HG03108 (cell line): Measurements from ENCODE around the gene SLC23A2.
A peak's percentile ranks its signal among the peaks of the same experiment; 100 is the strongest.
"Not testable (repeated sequence)": the region's sequence is repeated elsewhere in the genome, so short reads cannot be mapped to it uniquely, and the experiment has no call there.

Source experiments
- ATAC-seq: cut with Tn5 transposase; IDR thresholded peaks from one replicate; pipeline ENCODE4 v1.9.1; 2021; ENCODE audit warnings: moderate library complexity; ENCODE audit not compliant: unreplicated experiment

The SLC23A2 gene

DNA sequence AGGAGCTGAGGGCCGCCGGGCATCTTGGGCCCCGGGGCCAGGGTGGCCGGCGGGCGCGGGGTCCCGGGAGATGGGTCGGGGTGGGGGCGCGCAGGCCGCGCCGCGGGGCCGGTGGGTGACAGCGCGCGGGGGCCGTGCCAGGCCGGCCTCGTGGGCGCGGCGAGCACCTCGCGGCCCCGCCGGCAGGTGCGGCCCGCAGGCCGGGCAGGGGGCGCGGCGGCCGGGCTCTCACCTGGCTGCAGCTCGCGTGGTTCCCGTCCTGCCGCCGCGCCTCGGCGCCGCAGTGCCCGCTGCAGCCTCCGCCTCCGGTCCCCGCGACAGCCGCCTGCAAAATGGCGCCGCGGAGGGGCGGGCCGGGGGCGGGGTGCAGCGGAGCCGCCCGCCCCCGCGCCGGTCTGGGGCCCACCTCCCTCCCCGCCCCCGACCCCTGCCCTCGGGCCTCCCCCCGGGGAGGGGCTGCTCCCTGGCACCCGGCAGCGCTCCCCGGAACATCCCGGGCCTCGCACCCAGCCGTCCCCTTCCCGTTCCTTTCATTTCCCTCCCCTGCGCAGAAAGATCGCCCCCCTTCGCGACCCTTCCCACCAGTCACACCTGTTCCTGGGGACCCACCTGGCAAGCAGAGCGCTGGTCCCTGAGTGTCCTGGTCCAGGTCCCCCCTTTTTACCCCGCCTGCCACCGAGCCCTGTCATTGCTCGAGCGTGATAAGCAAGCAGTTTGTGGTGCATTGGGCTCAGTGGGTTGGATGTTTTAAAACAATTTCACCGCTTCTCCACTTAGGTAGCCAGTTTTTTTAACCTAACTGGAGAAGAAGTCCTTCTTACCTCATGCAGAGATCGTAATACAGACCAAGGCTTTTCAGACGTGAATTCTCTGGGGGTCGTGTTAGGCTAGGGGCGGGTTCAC is at the start of gene SLC23A2:
Gene SLC23A2 (minus strand): TSS at position 337 of the 903 bp plus-strand sequence. CDS start 68,948 bp downstream, outside the sequence.
- ATAC-seq: peak; percentile 48

DNA sequence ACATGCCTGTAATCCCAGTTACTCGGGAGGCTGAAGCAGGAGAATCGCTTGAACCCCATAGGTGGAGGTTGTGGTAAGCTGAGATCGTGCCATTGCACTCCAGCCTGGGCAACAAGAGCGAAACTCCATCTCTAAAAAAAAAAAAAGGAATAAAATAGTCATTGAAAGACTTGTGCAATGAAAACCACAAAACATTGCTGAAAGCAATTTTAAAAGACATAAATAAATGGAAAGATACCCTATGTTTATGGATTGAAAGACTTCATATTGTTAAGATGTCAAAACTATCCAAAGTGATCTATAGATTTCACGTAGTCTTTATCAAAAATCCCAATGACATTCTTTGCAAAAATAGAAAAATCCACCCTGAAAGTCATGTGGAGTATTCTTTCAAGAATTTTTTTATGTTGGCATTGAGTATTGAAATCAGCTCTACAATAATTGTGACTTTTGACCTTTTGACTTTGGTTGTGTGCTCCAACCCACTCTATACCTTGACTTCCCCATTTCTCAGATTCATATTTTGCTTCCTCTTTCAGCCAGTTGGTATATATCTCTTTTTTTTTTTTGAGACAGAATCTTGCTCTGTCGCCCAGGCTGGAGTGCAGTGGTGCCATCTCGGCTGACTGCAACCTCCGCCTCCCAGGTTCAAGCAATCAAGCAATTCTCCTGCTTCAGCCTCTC is 45.5 kb upstream of the SLC23A2 start:
- no peak for ATAC-seq

DNA sequence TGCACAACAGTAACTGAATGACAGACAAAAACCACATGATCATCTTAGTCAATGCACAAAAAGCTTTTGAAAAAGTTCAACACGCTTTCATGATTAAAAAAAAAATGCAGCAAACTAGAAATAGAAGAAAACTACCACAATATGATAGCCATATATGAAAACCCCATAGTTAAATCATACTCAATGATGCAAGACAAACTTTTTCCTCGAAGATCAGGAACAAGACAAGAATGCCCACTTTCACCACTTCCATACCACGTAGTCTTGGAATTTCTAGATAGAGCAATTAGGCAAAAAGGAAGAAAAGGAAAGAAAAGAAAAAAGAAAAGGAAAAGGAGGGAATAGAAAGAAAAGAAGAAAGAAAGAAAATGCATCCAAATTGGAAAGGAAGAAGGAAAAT is 44.6 kb upstream of the SLC23A2 start:
- no peak for ATAC-seq

DNA sequence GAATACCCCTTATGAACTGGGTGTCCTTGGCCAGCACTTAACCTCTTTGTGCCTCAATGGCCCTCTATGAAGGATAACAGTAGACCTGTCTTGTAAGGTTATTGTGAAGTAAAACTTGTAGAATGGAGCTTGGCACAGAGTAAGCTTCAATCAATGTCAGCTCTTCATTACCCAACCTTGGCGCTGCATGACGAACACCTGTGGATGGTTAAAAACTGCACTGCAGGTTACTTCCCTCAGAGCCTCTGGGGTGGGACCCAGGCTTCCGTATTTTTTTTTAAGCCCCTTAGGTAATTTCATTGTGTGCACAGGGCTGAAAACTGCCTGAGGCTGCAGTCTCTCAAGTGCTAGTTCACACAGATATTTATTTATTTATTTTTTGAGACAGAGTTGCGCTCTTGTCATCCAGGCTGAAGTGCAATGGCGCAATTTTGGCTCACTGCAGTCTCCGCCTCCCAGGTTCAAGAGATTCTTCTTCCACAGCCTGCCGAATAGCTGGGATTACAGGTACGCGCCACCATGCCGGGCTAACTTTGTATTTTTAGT is 42.8 kb upstream of the SLC23A2 start:
- ATAC-seq: no peak

DNA sequence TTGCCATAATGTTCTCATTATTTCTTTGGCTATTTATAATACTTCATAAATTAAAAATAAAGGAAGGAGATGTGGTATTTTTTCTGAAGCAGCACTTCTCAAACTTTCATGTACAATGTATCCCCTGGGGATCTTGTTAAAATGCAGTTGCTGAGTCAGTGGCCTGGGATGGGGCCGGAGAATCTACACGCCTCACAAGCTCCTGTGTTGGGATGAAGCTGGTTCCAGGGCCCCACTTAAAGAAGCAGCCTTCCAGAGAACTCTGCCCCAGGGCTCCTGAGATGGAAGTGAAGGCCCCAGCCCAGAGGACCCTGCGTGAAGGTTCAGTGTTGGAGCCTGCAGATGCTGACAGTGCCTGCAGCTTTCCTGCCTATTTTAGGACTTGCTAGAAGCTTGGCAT is 40.1 kb upstream of the SLC23A2 start:
- ATAC-seq: no peak

DNA sequence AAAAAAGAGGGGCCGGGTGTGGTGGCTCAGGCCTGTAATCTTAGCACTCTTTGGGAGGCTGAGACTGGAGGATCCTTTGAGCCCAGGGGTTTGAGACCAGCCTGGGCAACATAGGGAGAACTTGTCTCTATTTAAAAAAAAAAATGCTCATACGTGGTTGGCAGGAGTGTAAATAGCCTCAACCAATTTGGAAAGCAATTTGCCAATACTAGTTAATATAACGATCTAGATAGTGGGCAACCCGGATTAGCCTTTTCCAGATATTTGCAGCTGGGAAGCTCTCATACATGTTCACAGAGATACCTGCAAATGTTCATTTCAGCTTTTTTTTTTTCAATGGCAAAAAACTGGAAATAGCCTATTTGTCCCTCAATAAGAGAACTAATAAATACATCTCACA is 39.0 kb upstream of the SLC23A2 start:
- no peak for ATAC-seq

DNA sequence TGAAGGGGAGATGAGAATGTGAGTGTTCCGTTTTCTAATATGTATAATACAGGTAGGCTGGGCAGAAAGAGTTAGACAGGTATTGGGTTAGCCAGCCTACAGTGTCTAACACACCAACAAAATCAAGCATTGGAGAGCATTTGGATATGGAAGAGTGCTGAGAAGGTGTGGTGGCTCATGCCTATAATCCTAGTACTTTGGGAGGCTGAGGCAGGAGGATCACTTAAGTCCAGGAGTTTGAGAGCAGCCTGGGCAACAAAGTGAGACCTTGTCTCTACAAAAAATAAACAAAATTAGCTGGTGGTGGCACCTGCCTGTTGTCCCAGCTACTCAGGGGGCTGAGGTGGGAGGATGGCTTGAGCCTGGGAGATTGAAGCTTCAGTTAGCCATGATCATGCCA is 38.6 kb upstream of the SLC23A2 start:
- ATAC-seq: no peak

DNA sequence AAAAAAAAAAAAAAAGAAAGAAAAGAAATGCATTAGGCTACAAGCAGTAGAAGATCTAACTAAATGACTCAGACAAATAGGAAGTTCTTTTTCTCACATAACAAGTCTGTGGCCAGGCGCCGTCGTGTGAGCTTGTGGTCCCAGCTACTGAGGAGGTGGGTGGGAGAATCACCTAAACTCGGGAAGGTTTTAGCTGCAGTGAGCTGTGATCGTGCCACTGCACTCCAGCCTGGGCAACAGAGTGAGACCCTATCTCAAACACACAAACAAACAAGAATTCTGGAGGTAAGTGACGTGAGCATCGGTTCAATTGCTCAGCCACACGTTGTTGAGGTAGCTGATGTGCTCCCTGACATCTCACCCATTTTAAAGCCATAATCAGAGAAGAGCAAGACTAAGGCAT is 37.9 kb upstream of the SLC23A2 start:
- no peak for ATAC-seq

DNA sequence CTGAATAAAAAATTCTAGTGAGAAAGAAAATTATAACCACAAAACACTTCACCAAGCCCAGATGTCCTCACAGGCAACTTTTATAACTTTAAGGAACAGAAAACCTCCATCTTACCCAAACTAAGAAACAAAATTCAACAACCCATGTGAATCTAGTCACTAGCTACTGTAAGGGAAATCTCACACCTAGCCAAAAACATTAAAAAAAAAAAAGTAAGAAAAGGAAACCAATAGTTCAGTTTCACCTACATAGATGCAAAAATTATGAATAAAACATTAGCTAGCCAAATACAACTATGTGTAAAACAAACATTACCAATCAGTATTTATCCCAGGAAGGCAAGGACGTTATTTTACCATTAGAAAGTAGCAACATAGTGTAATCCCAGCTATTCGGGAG is 35.5 kb upstream of the SLC23A2 start:
- no peak for ATAC-seq

DNA sequence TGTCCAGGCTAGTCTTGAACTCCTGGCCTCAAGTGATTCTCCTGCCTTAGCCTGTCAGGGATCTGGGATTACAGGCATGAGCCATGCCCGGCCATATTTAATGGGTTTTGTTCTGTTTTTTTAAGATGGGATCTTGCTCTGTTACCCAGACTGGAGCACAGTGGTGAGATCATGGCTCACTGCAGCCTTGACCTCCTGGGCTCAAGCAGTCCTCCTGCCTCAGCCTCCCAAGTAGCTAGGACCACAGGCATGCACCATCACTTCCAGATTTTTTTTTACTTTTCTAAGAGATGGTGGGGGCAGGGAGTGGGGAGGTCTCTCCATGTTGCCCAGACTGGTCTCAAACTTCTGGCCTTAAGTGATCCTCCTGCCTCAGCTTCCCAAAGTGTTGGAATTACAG is 34.2 kb upstream of the SLC23A2 start:
- ATAC-seq: not testable (repeated sequence)

DNA sequence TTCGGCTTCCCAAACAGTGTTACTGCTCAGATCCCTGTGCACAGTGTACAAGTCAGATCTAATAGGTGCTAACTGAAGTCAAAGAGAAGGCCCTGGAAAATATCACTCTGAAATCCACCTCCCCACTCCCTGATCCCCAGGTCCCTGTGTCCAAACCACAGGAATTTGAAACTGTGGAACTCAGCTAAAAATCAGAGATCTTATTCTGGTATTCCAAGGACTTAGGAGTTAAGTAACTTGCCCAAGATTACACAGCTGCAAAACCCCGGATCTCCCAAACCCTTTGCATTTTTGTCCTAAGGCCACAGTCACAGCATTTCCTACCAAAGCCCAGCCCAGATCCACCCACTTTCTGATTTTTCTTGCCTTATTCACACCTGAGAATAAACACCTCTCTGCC is 32.3 kb upstream of the SLC23A2 start:
- ATAC-seq: no peak

DNA sequence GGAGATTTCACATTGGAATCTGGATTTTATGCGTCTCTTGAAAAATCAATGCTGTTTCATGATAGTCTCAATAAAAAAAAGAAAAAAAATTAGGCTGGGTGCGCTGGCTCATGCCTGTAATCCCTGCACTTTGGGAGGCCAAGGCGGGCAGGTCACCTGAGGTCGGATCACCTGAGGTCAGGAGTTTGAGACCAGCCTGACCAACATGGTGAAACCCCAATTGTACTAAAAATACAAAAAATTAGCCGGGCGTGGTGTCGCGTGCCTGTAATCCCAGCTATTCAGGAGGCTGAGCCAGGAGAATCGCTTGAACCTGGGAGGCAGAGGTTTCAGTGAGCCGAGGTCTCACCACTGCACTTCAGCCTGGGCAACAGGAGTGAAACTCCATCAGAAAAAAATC is 30.4 kb upstream of the SLC23A2 start:
- not testable (repeated sequence) for ATAC-seq

DNA sequence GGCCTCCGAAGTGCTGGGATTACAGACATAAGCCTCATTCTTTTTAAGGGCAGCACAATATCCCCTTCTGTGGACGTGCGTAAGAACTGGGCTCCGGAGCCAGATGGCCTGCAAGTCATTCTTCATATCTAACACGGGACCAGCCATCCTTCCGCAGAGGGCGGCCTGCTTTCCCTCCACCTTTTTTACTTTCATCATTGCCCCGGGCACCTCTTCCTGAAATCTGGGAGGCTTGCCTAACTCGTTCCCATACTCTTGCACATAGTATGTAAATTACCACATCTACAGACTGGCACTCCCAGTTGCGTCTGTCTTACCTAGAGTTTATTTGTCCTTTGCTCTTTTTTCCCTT is 29.9 kb upstream of the SLC23A2 start:
- no peak for ATAC-seq

DNA sequence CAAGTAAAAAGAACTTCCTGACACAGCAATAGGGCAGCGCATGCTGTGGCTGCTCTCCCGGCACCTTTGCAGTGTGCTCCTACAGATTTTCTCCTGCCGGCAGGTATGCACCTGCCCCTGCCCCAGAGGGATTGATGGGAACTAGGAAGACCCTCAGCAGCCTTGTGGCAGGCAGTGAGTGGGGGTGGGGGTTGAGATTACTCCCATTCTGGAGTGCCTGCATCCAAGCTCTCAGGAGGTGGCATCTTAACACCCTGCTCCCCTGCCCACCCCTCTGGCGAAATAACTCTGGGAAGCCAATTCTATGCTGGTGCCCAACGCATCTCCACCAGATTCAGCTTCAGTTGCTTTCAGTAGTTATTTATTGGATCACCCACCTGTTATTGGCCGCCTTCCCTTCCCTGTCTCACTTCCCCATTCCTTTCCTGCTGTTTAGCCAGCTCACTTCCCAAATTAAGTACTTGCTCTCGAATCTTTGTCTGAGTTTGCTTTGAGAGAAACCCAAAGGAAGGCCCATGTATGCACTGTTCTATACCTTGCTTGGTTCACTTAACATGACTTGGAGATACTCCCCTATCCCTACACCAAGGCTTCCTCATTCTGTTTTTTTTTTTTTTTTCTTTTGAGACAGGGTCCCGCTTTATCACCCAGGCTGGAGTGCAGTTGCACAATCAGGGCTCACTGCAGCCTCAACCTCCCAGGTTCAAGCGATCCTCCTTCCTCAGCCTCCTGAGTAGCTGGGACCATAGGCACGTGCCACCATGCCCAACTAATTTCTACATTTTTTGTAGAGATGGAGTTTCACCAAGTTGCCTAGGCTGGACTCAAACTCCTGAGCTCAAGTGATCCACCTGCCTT is 29.3 kb upstream of the SLC23A2 start:
- ATAC-seq: no peak

DNA sequence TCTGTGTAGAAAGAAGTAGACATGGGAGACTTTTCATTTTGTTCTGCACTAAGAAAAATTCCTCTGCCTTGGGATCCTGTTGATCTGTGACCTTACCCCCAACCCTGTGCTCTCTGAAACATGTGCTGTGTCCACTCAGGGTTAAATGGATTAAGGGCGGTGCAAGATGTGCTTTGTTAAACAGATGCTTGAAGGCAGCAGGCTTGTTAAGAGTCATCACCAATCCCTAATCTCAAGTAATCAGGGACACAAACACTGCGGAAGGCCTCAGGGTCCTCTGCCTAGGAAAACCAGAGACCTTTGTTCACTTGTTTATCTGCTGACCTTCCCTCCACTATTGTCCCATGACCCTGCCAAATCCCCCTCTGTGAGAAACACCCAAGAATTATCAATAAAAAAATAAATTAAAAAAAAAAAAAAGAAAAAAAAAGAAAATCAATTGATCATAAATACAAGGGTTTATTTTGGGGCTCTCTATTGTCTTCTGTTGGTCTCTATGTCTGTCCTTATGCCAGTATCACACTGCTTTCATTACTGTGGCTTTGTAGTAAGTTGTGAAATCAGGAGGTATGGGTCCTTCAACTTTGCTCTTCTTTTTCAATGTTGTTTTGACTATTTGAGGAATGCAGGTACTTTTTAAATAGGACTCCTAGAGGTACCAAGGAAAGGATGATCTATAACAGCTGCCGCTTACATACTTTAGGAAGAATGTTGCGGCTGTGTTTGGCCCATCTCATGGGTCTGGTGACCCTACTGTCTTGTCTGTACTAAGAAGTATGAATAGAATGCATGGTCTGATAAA is 27.1 kb upstream of the SLC23A2 start:
- not testable (repeated sequence) for ATAC-seq

DNA sequence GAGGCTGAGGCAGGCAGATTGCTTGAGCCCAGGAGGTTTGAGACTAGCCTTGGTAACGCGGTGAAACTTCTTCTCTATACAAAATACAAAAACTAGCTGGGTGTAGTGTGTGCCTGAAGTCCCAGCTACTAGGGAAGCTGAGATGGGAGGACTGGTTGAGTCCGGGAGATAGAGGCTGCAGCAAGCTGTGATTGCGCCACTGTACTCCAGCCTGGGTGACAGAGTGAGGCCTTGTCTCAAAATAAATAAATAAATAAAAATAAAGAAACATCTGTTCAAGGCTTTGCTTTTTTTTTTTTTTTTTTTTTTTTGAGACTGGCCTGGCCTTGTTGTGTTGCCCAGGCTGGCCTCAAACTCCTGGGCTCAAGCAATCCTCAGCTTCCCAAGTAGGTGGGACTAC is 23.7 kb upstream of the SLC23A2 start:
- ATAC-seq: no peak

DNA sequence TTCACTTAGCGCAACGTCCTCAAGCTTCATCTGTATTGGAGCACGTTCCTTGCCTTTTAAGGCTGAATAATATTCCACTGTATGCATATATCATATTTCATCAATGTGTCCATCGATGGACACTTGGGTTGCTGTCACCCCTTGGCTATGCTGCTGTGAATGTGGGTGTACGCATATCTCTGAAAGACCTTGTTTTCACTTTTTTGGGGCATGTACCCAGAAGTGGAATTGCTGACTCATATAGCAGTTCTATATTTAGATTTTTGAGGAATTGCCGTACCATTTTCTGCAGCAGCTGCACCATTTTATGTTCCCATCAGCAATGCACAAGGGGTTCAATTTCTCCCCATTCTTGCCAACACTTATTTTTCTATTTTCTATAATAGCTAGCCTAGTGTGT is 22.8 kb upstream of the SLC23A2 start:
- no peak for ATAC-seq

DNA sequence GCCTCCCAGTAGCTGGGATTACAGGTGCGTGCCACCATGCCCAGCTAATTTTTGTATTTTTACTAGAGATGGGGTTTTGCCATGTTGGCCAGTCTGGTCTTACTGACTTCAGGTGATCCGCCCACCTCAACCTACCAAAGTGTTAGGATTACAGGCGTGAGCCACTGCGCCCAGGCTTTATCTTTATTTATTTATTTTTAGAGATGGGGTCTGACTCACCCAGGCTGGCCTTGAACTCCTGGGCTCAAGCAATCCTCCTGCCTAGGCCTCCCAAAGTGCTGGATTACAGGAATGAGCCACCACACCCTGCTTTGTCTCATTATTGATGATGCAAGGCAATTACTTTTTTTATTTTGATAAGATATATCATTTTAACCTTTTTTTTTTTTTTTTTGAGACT is 21.9 kb upstream of the SLC23A2 start:
- not testable (repeated sequence) for ATAC-seq

DNA sequence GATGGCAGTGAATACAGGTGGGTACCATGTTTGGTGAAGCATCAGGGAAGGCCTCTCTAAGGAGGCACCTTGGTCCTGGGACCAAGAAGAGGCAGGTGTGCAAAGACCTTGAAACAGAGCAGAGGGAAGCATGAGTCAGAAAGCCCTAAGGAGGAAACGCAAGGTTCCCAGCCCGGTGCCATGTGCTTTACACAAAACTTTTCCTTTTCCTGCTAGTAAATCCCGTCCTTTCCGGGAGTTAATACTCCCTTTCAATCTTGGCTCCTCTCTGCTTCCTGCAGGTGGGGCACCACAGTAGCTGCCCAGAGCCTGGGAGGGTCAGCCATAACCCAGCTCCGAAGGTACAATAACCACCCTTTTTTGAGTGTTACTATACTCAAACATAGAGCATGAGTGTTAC is 19.4 kb upstream of the SLC23A2 start:
- no peak for ATAC-seq

DNA sequence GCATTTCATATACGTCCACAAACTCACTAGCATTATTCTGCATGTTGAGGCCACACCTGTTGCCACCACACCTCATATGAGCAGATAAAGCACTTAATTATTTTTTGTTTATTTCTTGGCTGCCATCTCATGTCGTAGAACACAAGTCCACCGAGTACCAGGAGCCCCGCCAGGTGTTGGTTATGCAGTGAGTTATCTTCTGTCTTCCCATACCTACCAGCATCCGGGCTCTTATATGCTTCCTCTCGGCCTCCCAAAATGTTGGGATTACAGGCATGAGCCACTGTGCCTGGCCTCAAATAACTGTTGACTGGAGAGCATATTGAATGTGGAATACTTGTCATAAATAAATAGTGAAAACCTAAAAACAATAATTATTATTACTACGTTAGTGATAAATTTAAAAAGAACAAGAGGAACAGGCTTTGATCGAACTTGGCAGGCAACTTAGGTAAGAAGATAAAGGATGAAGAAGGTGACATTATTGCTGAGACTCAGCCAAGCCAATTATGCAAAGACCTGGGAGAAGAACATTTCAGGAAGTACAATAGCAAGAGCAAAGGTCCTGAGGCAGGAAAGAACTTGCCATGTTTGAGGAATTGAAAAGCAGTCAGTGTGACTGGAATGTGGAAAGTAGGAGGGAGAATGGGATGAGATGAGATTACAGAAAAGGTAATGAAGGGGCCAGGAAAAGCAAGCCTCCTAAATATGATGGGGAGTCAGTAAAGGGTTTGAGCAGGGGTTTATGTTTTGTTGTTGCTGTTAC is 12.6 kb upstream of the SLC23A2 start:
- no peak for ATAC-seq
